ENCODE measurements around the gene DLG2. TPM values are rescaled to one million over a fixed set of nuclear protein-coding genes. Genes with fewer than 3 reads are reported as not detected.

DLG2 gene
- total RNA-seq, 1 experiment from 2014 or later = 17.5 TPM

DNA sequence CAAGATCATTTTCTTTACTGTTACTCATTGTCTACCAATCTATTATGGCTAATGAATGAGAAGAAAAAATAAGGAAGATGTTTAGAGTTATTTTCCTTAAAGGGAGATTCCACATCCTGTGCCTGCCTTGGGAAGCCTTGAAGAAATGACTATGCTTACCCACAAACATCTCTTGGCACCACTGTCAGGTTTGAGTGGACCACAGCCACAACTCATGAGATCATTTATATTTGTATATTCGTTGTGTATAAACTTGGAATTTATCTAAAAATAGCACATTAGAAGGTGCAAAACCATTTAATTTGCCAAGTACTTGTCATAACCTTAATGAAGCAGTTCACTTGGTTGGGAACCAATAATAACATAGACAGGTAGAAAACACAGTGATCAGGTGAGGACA lies 740.8 kb downstream of the DLG2 start:
- no peak for ATAC-seq
- DNase-seq (ENCODE audit: low spot score) = no peak
- Mint-ChIP-seq H3K4me1 (0 out of 2 replicates have a peak, but pooled peaks cover 4% of the 10 kb centered on the region), H3K27me3 (ENCODE audit: low read depth) (no peaks in the 10 kb centered on the region), H3K4me3 (no peak overlapping the region), H3K27ac (no peak overlapping the region), H3K36me3 (no peaks in the 10 kb centered on the region), H3K9me3 (peaks cover 10% of the 10 kb centered on the region; the same call in 1 of the 2 replicates)
- CTCF ChIA-PET = no interaction called here
- TF ChIP-seq NR2C2 (CRISPR knock-in tag; IDR thresholded peaks at IDR 0.05) = no peak
- TF ChIP-seq ATF1 (CRISPR knock-in tag; IDR thresholded peaks at IDR 0.05) = no peak
- no peak for TF ChIP-seq FOXP1 (CRISPR knock-in tag; IDR thresholded peaks at IDR 0.05; ENCODE audit: borderline replicate concordance)
- TF ChIP-seq FOXK1 (CRISPR knock-in tag; IDR thresholded peaks at IDR 0.05) = no peak
- TF ChIP-seq AR (CRISPR knock-in tag; IDR thresholded peaks at IDR 0.05) = no peak
- TF ChIP-seq SMAD4 (CRISPR knock-in tag; IDR thresholded peaks at IDR 0.05) = no peak
- no peak for TF ChIP-seq ERG (CRISPR knock-in tag; IDR thresholded peaks at IDR 0.05)
- no peak for TF ChIP-seq IRF1 (CRISPR knock-in tag; IDR thresholded peaks at IDR 0.05)
- no peak for TF ChIP-seq GABPB1 (CRISPR knock-in tag; IDR thresholded peaks at IDR 0.05)
- no peak for TF ChIP-seq SMAD3 (CRISPR knock-in tag; IDR thresholded peaks at IDR 0.05; ENCODE audit: borderline replicate concordance)
- TF ChIP-seq ATF2 (CRISPR knock-in tag; IDR thresholded peaks at IDR 0.05; ENCODE audit: borderline replicate concordance, low read depth) = no peak
- TF ChIP-seq ZNF219 (CRISPR knock-in tag; IDR thresholded peaks at IDR 0.05; ENCODE audit: borderline replicate concordance) = no peak
- no peak for TF ChIP-seq SP1 (CRISPR knock-in tag; conservative IDR thresholded peaks at IDR 0.05)
- no peak for TF ChIP-seq HMGA2 (CRISPR knock-in tag; IDR thresholded peaks at IDR 0.05)
- POLR2A ChIA-PET = interaction anchor here (0.8 kb wide), 1 partner anchor 8 kb away, joined by 3 read pairs; no protein-coding TSS in a partner anchor

GRCh38 chr11:84884836-84885235 lies 742.3 kb downstream of the DLG2 start:
- no peak for TF ChIP-seq FOXK1 (CRISPR knock-in tag; IDR thresholded peaks at IDR 0.05)
- no peak for TF ChIP-seq KAT7 (CRISPR knock-in tag; IDR thresholded peaks at IDR 0.05; ENCODE audit: borderline replicate concordance)
- no peak for TF ChIP-seq MYBL2 (CRISPR knock-in tag; IDR thresholded peaks at IDR 0.05)
- no peaks in the 10 kb centered on the region for H3K36me3 Mint-ChIP-seq
- POLR2A ChIA-PET = no interaction called here

DNA sequence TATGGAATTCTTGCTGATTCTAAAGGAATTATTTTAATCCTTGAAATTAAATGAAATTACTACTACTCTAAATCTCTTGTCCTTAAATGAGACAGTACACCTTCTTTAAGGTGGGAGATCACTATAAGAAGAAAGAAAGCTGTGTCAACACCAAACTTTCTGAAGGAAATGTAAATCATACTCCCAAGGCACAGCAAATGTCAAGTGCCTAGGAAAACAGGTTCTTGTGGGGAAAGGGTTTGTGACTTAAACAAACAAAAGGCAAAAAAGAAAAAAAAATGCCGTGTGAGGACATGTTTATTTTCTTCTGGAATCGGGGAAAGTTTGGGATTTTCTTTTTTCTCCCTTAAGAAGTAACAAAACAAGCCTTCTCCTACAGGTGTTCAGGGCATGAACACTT lies 745.1 kb downstream of the DLG2 start:
- no peak for DNase-seq (ENCODE audit: low spot score)
- POLR2A ChIA-PET = no interaction called here
- Mint-ChIP-seq H3K4me1 (0 out of 2 replicates have a peak, but pooled peaks cover 4% of the 10 kb centered on the region), H3K27ac (peak overlapping the region; percentile 10; the same call in 1 of the 2 replicates), H3K36me3 (no peaks in the 10 kb centered on the region; the same call in 1 of the 2 replicates), H3K4me3 (no peak overlapping the region), H3K27me3 (ENCODE audit: low read depth) (no peaks in the 10 kb centered on the region), H3K9me3 (peaks cover 4% of the 10 kb centered on the region)
- CTCF ChIA-PET = no interaction called here
- ATAC-seq = no peak
- no peak for TF ChIP-seq ZNF121 (CRISPR knock-in tag; IDR thresholded peaks at IDR 0.05)
- TF ChIP-seq USF2 (CRISPR knock-in tag; IDR thresholded peaks at IDR 0.05) = no peak
- TF ChIP-seq STAT6 (CRISPR knock-in tag; conservative IDR thresholded peaks at IDR 0.05; ENCODE audit: low read depth) = no peak
- TF ChIP-seq, protein P1, sequence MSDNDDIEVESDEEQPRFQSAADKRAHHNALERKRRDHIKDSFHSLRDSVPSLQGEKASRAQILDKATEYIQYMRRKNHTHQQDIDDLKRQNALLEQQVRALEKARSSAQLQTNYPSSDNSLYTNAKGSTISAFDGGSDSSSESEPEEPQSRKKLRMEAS (CRISPR knock-in tag; IDR thresholded peaks at IDR 0.05) = no peak

More at GRCh38 chr11:84884836-84885235, 742.3 kb downstream of the DLG2 start:
- no peaks in the 10 kb centered on the region for H3K27me3 Mint-ChIP-seq (ENCODE audit: low read depth)
- no peak for DNase-seq (ENCODE audit: low spot score)
- CTCF ChIA-PET = no interaction called here
- no peak overlapping the region for H3K27ac Mint-ChIP-seq
- no peak for ATAC-seq
- H3K4me3 Mint-ChIP-seq = no peak overlapping the region
- 0 out of 2 replicates have a peak, but pooled peaks cover 4% of the 10 kb centered on the region for H3K4me1 Mint-ChIP-seq
- H3K9me3 Mint-ChIP-seq = peaks cover 10% of the 10 kb centered on the region; the same call in 1 of the 2 replicates

Measured in WTC11 (cell line).